Keratinocyte (primary cell): ENCODE measurements around the gene SOHLH2.

Source experiments
- CTCF ChIP-seq, 3 experiments: IDR thresholded peaks in 1 of 3; conservative IDR thresholded peaks in 1 of 3; optimal IDR thresholded peaks in 1 of 3; 2 replicates in 2 of 3; 3 replicates in 1 of 3; pipeline versions ENCODE3 to v1.5.1; 2011; ENCODE audit warnings: low read length in 3 of 3, mild to moderate bottlenecking in 3 of 3, moderate library complexity in 2 of 3, control low read depth in 1 of 3, inconsistent platforms in 1 of 3; ENCODE audit not compliant: insufficient read depth in 2 of 3; ENCODE audit errors: extremely low read depth in 1 of 3
- EZH2 ChIP-seq: IDR thresholded peaks from one replicate; pipeline ENCODE4 v1.6.1; 2012; ENCODE audit warnings: inconsistent platforms, mild to moderate bottlenecking, low read length, moderate library complexity

GRCh38 chr13:36231236-36231635, 16.9 kb upstream of the SOHLH2 start:
- TF ChIP-seq EZH2 (no peak), CTCF (optimal IDR thresholded peaks at IDR 0.05 in 1 of 3, IDR thresholded peaks at IDR 0.05 in 1 of 3, conservative IDR thresholded peaks at IDR 0.05 in 1 of 3; ENCODE audit: extremely low read depth in 1 of 3, insufficient read depth in 2 of 3, low read length in 3 of 3) (no peak)
